Right lobe of liver (tissue), 6 donors: ENCODE measurements around the gene AGRN. TPM values are rescaled to one million over a fixed set of nuclear protein-coding genes. Genes with fewer than 3 reads are reported as not detected.
A peak's percentile ranks its signal among the peaks of the same experiment; 100 is the strongest.

Experiments
- ATAC-seq, 4 donors: fragments of 200-7000 bp; cut with Tn5 transposase; one replicate each; pipeline ENCODE4 v1.9.1; 2020; ENCODE audit warnings: mild to moderate bottlenecking in 4 of 4, moderate library complexity in 4 of 4
- DNase-seq, 3 donors: peaks; one replicate each; pipeline ENCODE4 v3.0.0-alpha.2; 2020
- H3K27ac ChIP-seq, 3 donors: fragments of 200-600 bp; one replicate each; pipeline ENCODE4 v1.8.0; 2022
- H3K27me3 ChIP-seq, 2 donors: fragments of 200-600 bp; one replicate each; pipeline ENCODE4 v1.8.0; 2022
- H3K36me3 ChIP-seq, 4 donors: fragments of 200-600 bp; sonication (generic) in 1 of 4; one replicate each; pipeline versions ENCODE4 v1.5.1 to v1.8.0; 2017 to 2022; ENCODE audit warnings: control low read depth in 1 of 4
- H3K4me1 ChIP-seq, 4 donors: fragments of 200-600 bp; sonication (generic) in 1 of 4; one replicate each; pipeline versions ENCODE4 v1.5.1 to v1.8.0; 2017 to 2022; ENCODE audit warnings: control low read depth in 1 of 4
- H3K4me3 ChIP-seq, 3 donors: fragments of 200-600 bp; one replicate each; pipeline ENCODE4 v1.8.0; 2022
- H3K9me3 ChIP-seq, 4 donors: fragments of 200-600 bp; sonication (generic) in 1 of 4; one replicate each; pipeline versions ENCODE4 v1.5.1 to v1.8.0; 2017 to 2022; ENCODE audit warnings: control low read depth in 1 of 4
- CTCF ChIP-seq, 4 donors: fragments of 200-600 bp in 3 of 4; fragments of 450-650 bp in 1 of 4; IDR thresholded peaks; one replicate each; pipeline versions ENCODE4 v1.5.1 to v1.8.0; 2016 to 2022; ENCODE audit warnings: antibody characterized with exemption in 4 of 4, mild to moderate bottlenecking in 2 of 4
- POLR2A ChIP-seq: fragments of 450-650 bp; IDR thresholded peaks from one replicate; pipeline ENCODE4 v1.6.1; 2017; ENCODE audit warnings: antibody characterized with exemption, mild to moderate bottlenecking
- WGBS: methylation state at CpG from one replicate; pipeline ENCODE4 v1.1.6; 2018; ENCODE audit warnings: low coverage, low lambda C conversion rate; ENCODE audit not compliant: insufficient coverage; ENCODE audit errors: missing lambda C conversion rate; 5-methylcytosine and 5-hydroxymethylcytosine counted together
- intact Hi-C, 2 donors: fragments of 100-400 bp; cut with DNase I; formaldehyde crosslinking; loops; one replicate each; pipeline versions ENCODE4 v1.11.2 to v1.14.1; 2022
- total RNA-seq, 6 experiments: library from RNA; depleted of rRNA in 2 of 6; stranded (reverse); fragments of >200 nt in 2 of 6; fragmentation: NEBNext Ultra II Directional in 3 of 6; extraction: Animal tissue kit (Norgen Biotek cat#: 25700) in 3 of 6; gene quantifications; one replicate each; pipeline versions ENCODE4 v1.1.0 to v1.2.4, GENCODE V29; 2016 to 2023
- donor health status: DM: no; HTN: yes; CAD: no.
- donor health status: DM: no; HTN: no; CAD: no.
- donor health status: DM: no; HTN: no; CAD: no.
- donor health status: DM: no; HTN: yes; CAD: no.
- donor health status: DM: no; HTN: yes; CAD: no.

AGRN gene
- total RNA-seq, 6 experiments from 2014 or later = 14.2 to 44.5 (median 35.2) TPM

- WGBS = 0% methylated on average over 1 of the region's 38 CpGs
- peak; percentile 81 to 91 (median 86) for ATAC-seq
- Histone ChIP-seq H3K27me3 (no peaks in the 10 kb centered on the region), H3K36me3 (no peaks in the 10 kb centered on the region), H3K4me1 (peaks cover 0 to 11% (median 7%) of the 10 kb centered on the region in 4 donors), H3K4me3 (peak overlapping the region in 1 of 3 donors; percentile 11), H3K9me3 (no peaks in the 10 kb centered on the region), H3K27ac (peak overlapping the region in 1 of 3 donors; percentile 18)
- peak; percentile 75 to 88 (median 83) for DNase-seq
- intact Hi-C loops = no loop called here
- no peak for TF ChIP-seq CTCF (IDR thresholded peaks at IDR 0.05)
These were observed 59.6 kb downstream of the AGRN start for GRCh38 chr1:1079408-1080121.

GRCh38 chr1:1080122-1080757 lies 60.3 kb downstream of the AGRN start:
- Histone ChIP-seq H3K4me1 (peaks cover 0 to 11% (median 7%) of the 10 kb centered on the region in 4 donors), H3K27me3 (no peaks in the 10 kb centered on the region), H3K4me3 (peak overlapping the region in 1 of 3 donors; percentile 11), H3K27ac (no peak overlapping the region), H3K9me3 (no peaks in the 10 kb centered on the region), H3K36me3 (no peaks in the 10 kb centered on the region)
- ATAC-seq (peak; percentile 44 to 61 (median 54)), DNase-seq (peak; percentile 46 to 58 (median 49))
- no peak for TF ChIP-seq POLR2A
- no peak for TF ChIP-seq CTCF (IDR thresholded peaks at IDR 0.05)
- intact Hi-C loops = no loop called here
- WGBS = 3% methylated on average over 5 of the region's 23 CpGs

GRCh38 chr1:1080951-1081310 lies 61.0 kb downstream of the AGRN start:
- Histone ChIP-seq H3K4me3 (no peak overlapping the region), H3K27ac (no peak overlapping the region), H3K4me1 (peaks cover 0 to 11% (median 7%) of the 10 kb centered on the region in 4 donors), H3K9me3 (no peaks in the 10 kb centered on the region), H3K36me3 (no peaks in the 10 kb centered on the region), H3K27me3 (no peaks in the 10 kb centered on the region)
- DNase-seq (peak; percentile 15 to 45 (median 44)), ATAC-seq (no peak)
- intact Hi-C loops = no loop called here
- TF ChIP-seq CTCF (IDR thresholded peaks at IDR 0.05) (no peak), POLR2A (no peak)
- 36% methylated on average over 3 of the region's 9 CpGs for WGBS

- Histone ChIP-seq H3K27me3 (no peaks in the 10 kb centered on the region), H3K4me3 (no peak overlapping the region), H3K9me3 (no peaks in the 10 kb centered on the region), H3K27ac (no peak overlapping the region), H3K36me3 (no peaks in the 10 kb centered on the region), H3K4me1 (peaks cover 0 to 11% (median 7%) of the 10 kb centered on the region in 4 donors)
- intact Hi-C loops = no loop called here
- DNase-seq (peak; percentile 23 to 46 (median 45)), ATAC-seq (no peak)
- TF ChIP-seq CTCF (IDR thresholded peaks at IDR 0.05) = no peak
- TF ChIP-seq POLR2A = no peak
- WGBS = 80% methylated on average over 2 of the region's 52 CpGs
These were observed 61.7 kb downstream of the AGRN start for GRCh38 chr1:1081311-1082238.
